Naive B cell (primary cell): ENCODE results near the gene NIPBL. TPM values are rescaled to one million over a fixed set of nuclear protein-coding genes. Genes with fewer than 3 reads are reported as not detected.

Experiments
- ATAC-seq, 2 donors: fragments of 150-1000 bp; cut with Tn5 transposase; 2 replicates each; pipeline ENCODE4 v1.10.0; 2021; ENCODE audit warnings: low read depth in 2 of 2, mild to moderate bottlenecking in 2 of 2, moderate library complexity in 2 of 2
- DNase-seq: peaks from one replicate; pipeline ENCODE4 v3.0.0; 2022
- H3K27ac Mint-ChIP-seq, 6 donors: one replicate each; pipeline ENCODE4 v1.8.0; 2020 to 2022; ENCODE audit warnings: mild to moderate bottlenecking in 6 of 6, mixed read lengths in 6 of 6, moderate library complexity in 5 of 6, inconsistent platforms in 2 of 6
- H3K27me3 Mint-ChIP-seq, 3 donors: one replicate each; pipeline ENCODE4 v1.8.0; 2021 to 2022; ENCODE audit warnings: mixed read lengths in 3 of 3, mild to moderate bottlenecking in 1 of 3
- H3K36me3 Mint-ChIP-seq, 2 donors: one replicate each; pipeline ENCODE4 v1.8.0; 2020 to 2022; ENCODE audit warnings: mixed read lengths in 2 of 2, inconsistent platforms in 1 of 2, mild to moderate bottlenecking in 1 of 2
- H3K4me1 Mint-ChIP-seq, 3 donors: one replicate each; pipeline ENCODE4 v1.8.0; 2020 to 2022; ENCODE audit warnings: mixed read lengths in 3 of 3, inconsistent platforms in 1 of 3, mild to moderate bottlenecking in 1 of 3, moderate library complexity in 1 of 3
- H3K4me3 Mint-ChIP-seq, 8 donors: one replicate each; pipeline ENCODE4 v1.8.0; 2020 to 2022; ENCODE audit warnings: mild to moderate bottlenecking in 8 of 8, mixed read lengths in 8 of 8, moderate library complexity in 8 of 8, inconsistent platforms in 2 of 8
- H3K9me3 Mint-ChIP-seq, 7 donors: one replicate each; pipeline ENCODE4 v1.8.0; 2020 to 2022; ENCODE audit warnings: mixed read lengths in 7 of 7, mild to moderate bottlenecking in 5 of 7, inconsistent platforms in 2 of 7, moderate library complexity in 1 of 7
- polyA plus RNA-seq, 6 donors: library from polyadenylated mRNA; unstranded; fragments of 300-500 nt; fragmentation: Illumina TruSeq; gene quantifications; one replicate each; pipeline ENCODE4 v1.2.3, GENCODE V29; 2021; ENCODE audit warnings: low read depth in 6 of 6

The NIPBL gene
- polyA plus RNA-seq, 6 donors from 2014 or later: 8.8 to 47.4 (median 17.0) TPM

- no peak for DNase-seq
- no peaks in the 10 kb centered on the region for H3K4me1 Mint-ChIP-seq
- H3K27ac Mint-ChIP-seq: no peak overlapping the region
- no peaks in the 10 kb centered on the region for H3K36me3 Mint-ChIP-seq
- peaks cover 0 to 8% (median 4%) of the 10 kb centered on the region in 3 donors for H3K27me3 Mint-ChIP-seq
- no peaks in the 10 kb centered on the region for H3K9me3 Mint-ChIP-seq
- H3K4me3 Mint-ChIP-seq: no peak overlapping the region
- ATAC-seq: no peak
Measured at GRCh38 chr5:36861871-36862270, 14.7 kb upstream of the NIPBL start.

- DNase-seq (peak; percentile 68), ATAC-seq (peak; percentile 88 to 90)
- H3K27me3 Mint-ChIP-seq: no peaks in the 10 kb centered on the region
- H3K4me3 Mint-ChIP-seq: peak overlapping the region in 2 of 8 donors; percentile 7 to 19
- peaks cover 23 to 44% (median 25%) of the 10 kb centered on the region in 3 donors for H3K4me1 Mint-ChIP-seq
- no peak overlapping the region for H3K27ac Mint-ChIP-seq
- H3K9me3 Mint-ChIP-seq: peaks cover 0 to 2% (median 0%) of the 10 kb centered on the region in 7 donors
- H3K36me3 Mint-ChIP-seq: no peaks in the 10 kb centered on the region
Measured at GRCh38 chr5:36870399-36871040, 6.0 kb upstream of the NIPBL start.

GRCh38 chr5:36874465-36874864, 2.1 kb upstream of the NIPBL start:
- Mint-ChIP-seq H3K4me1 (peaks cover 31 to 53% (median 41%) of the 10 kb centered on the region in 3 donors), H3K27ac (peak overlapping the region in 4 of 6 donors; percentile 93 to 98 (median 96)), H3K36me3 (no peaks in the 10 kb centered on the region), H3K9me3 (peaks cover 0 to 2% (median 0%) of the 10 kb centered on the region in 7 donors), H3K4me3 (peak overlapping the region; percentile 38 to 97 (median 95)), H3K27me3 (no peaks in the 10 kb centered on the region)
- ATAC-seq (no peak), DNase-seq (no peak)

- Mint-ChIP-seq H3K27me3 (no peaks in the 10 kb centered on the region), H3K9me3 (peaks cover 0 to 2% (median 0%) of the 10 kb centered on the region in 7 donors), H3K4me1 (peaks cover 30 to 53% (median 40%) of the 10 kb centered on the region in 3 donors), H3K4me3 (peak overlapping the region; percentile 92 to 97 (median 96)), H3K27ac (peak overlapping the region; percentile 50 to 98 (median 94)), H3K36me3 (no peaks in the 10 kb centered on the region)
- DNase-seq (peak; percentile 36), ATAC-seq (peak; percentile 10 to 17)
Measured at GRCh38 chr5:36875051-36875789, 1.3 kb upstream of the NIPBL start.

- no peaks in the 10 kb centered on the region for H3K27me3 Mint-ChIP-seq
- H3K27ac Mint-ChIP-seq: peak overlapping the region; percentile 90 to 98 (median 96)
- H3K4me3 Mint-ChIP-seq: peak overlapping the region; percentile 92 to 97 (median 96)
- peak; percentile 80 for DNase-seq
- no peaks in the 10 kb centered on the region for H3K36me3 Mint-ChIP-seq
- no peaks in the 10 kb centered on the region for H3K9me3 Mint-ChIP-seq
- peak; percentile 70 to 74 for ATAC-seq
- H3K4me1 Mint-ChIP-seq: peaks cover 26 to 56% (median 39%) of the 10 kb centered on the region in 3 donors
Measured at GRCh38 chr5:36875790-36876298, 725 bp upstream of the NIPBL start.

GRCh38 chr5:36876965-36877666, 547 bp downstream of the NIPBL start:
- peak overlapping the region; percentile 92 to 98 (median 96) for H3K27ac Mint-ChIP-seq
- no peaks in the 10 kb centered on the region for H3K36me3 Mint-ChIP-seq
- DNase-seq (peak; percentile 57), ATAC-seq (peak; percentile 21 to 28)
- peaks cover 28 to 58% (median 43%) of the 10 kb centered on the region in 3 donors for H3K4me1 Mint-ChIP-seq
- peak overlapping the region; percentile 92 to 97 (median 96) for H3K4me3 Mint-ChIP-seq
- H3K9me3 Mint-ChIP-seq: no peaks in the 10 kb centered on the region
- no peaks in the 10 kb centered on the region for H3K27me3 Mint-ChIP-seq

GRCh38 chr5:36877667-36878391, 1.3 kb downstream of the NIPBL start:
- DNase-seq (peak; percentile 25), ATAC-seq (no peak)
- H3K9me3 Mint-ChIP-seq: no peaks in the 10 kb centered on the region
- no peaks in the 10 kb centered on the region for H3K27me3 Mint-ChIP-seq
- H3K27ac Mint-ChIP-seq: peak overlapping the region; percentile 92 to 98 (median 96)
- H3K36me3 Mint-ChIP-seq: no peaks in the 10 kb centered on the region
- H3K4me1 Mint-ChIP-seq: peaks cover 31 to 58% (median 46%) of the 10 kb centered on the region in 3 donors
- peak overlapping the region; percentile 92 to 97 (median 96) for H3K4me3 Mint-ChIP-seq

- Mint-ChIP-seq H3K36me3 (no peaks in the 10 kb centered on the region), H3K9me3 (no peaks in the 10 kb centered on the region), H3K4me3 (peak overlapping the region; percentile 92 to 97 (median 96)), H3K27me3 (no peaks in the 10 kb centered on the region), H3K27ac (peak overlapping the region; percentile 92 to 98 (median 96)), H3K4me1 (peaks cover 31 to 52% (median 46%) of the 10 kb centered on the region in 3 donors)
- no peak for DNase-seq
- no peak for ATAC-seq
Measured at GRCh38 chr5:36878392-36879082, 2.0 kb downstream of the NIPBL start.

- ATAC-seq (no peak), DNase-seq (no peak)
- H3K9me3 Mint-ChIP-seq: no peaks in the 10 kb centered on the region
- H3K4me3 Mint-ChIP-seq: peak overlapping the region; percentile 92 to 97 (median 96)
- H3K36me3 Mint-ChIP-seq: no peaks in the 10 kb centered on the region
- H3K4me1 Mint-ChIP-seq: peaks cover 36 to 54% (median 52%) of the 10 kb centered on the region in 3 donors
- H3K27me3 Mint-ChIP-seq: no peaks in the 10 kb centered on the region
- peak overlapping the region in 5 of 6 donors; percentile 92 to 98 (median 95) for H3K27ac Mint-ChIP-seq
Measured at GRCh38 chr5:36879274-36880033, 2.9 kb downstream of the NIPBL start.

GRCh38 chr5:36880761-36881160, 4.2 kb downstream of the NIPBL start:
- no peaks in the 10 kb centered on the region for H3K9me3 Mint-ChIP-seq
- H3K4me1 Mint-ChIP-seq: peaks cover 30 to 57% (median 51%) of the 10 kb centered on the region in 3 donors
- H3K36me3 Mint-ChIP-seq: peaks cover 0 to 5% of the 10 kb centered on the region in 2 donors
- peak overlapping the region in 2 of 8 donors; percentile 3 to 10 for H3K4me3 Mint-ChIP-seq
- peak overlapping the region in 3 of 6 donors; percentile 16 to 57 (median 54) for H3K27ac Mint-ChIP-seq
- DNase-seq (no peak), ATAC-seq (no peak)
- no peaks in the 10 kb centered on the region for H3K27me3 Mint-ChIP-seq

- Mint-ChIP-seq H3K27ac (peak overlapping the region in 2 of 6 donors; percentile 49 to 57), H3K9me3 (no peaks in the 10 kb centered on the region), H3K27me3 (no peaks in the 10 kb centered on the region), H3K36me3 (peaks cover 0 to 7% of the 10 kb centered on the region in 2 donors), H3K4me1 (peaks cover 34 to 62% (median 57%) of the 10 kb centered on the region in 3 donors), H3K4me3 (peak overlapping the region in 2 of 8 donors; percentile 3 to 11)
- no peak for ATAC-seq
- DNase-seq: no peak
Measured at GRCh38 chr5:36881304-36881703, 4.7 kb downstream of the NIPBL start.
